HL-60/S4 (cell line): ENCODE measurements around the gene PRSS50.

Source experiments
- in situ Hi-C: fragments of 300-500 bp; cut with MboI; formaldehyde crosslinking; loops from 2 replicates; pipeline ENCODE4 v1.14.3; 2022; ENCODE audit warnings: low sequenced_read_pairs

The PRSS50 gene

GRCh38 chr3:46725621-46726314 lies 8.1 kb upstream of the PRSS50 start:
- in situ Hi-C loops = no loop called here

- in situ Hi-C loops = loop anchor here (25.0 kb wide), 2 partner anchors 163 to 638 kb away; partner anchors contain the start of gene PTH1R
Observed at GRCh38 chr3:46724424-46724823, 6.8 kb upstream of the PRSS50 start.

GRCh38 chr3:46722443-46722842 lies 4.8 kb upstream of the PRSS50 start:
- in situ Hi-C loops = loop anchor here (25.0 kb wide), 2 partner anchors 165 to 640 kb away; partner anchors contain the start of gene PTH1R

GRCh38 chr3:46721009-46721408 lies 3.3 kb upstream of the PRSS50 start:
- in situ Hi-C loops = loop anchor here (25.0 kb wide), 2 partner anchors 166 to 641 kb away; partner anchors contain the start of gene PTH1R

GRCh38 chr3:46719735-46720271 lies 2.1 kb upstream of the PRSS50 start:
- in situ Hi-C loops = loop anchor here (25.0 kb wide), 2 partner anchors 167 to 642 kb away; partner anchors contain the start of gene PTH1R

- in situ Hi-C loops = loop anchor here (25.0 kb wide), 2 partner anchors 168 to 643 kb away; partner anchors contain the start of gene PTH1R
Observed at GRCh38 chr3:46719044-46719565, 1.4 kb upstream of the PRSS50 start.

GRCh38 chr3:46716461-46717441 lies 918 bp downstream of the PRSS50 start:
- in situ Hi-C loops = loop anchor here (25.0 kb wide), 2 partner anchors 171 to 646 kb away; partner anchors contain the start of gene PTH1R

GRCh38 chr3:46715507-46716175 lies 2.0 kb downstream of the PRSS50 start:
- in situ Hi-C loops = loop anchor here (25.0 kb wide), 2 partner anchors 172 to 647 kb away; partner anchors contain the start of gene PTH1R

GRCh38 chr3:46714728-46715506 lies 2.8 kb downstream of the PRSS50 start:
- in situ Hi-C loops = loop anchor here (25.0 kb wide), 2 partner anchors 172 to 647 kb away; partner anchors contain the start of gene PTH1R

GRCh38 chr3:46713898-46714552 lies 3.6 kb downstream of the PRSS50 start:
- in situ Hi-C loops = loop anchor here (25.0 kb wide), 2 partner anchors 173 to 648 kb away; partner anchors contain the start of gene PTH1R

GRCh38 chr3:46713050-46713897 lies 4.4 kb downstream of the PRSS50 start:
- in situ Hi-C loops = loop anchor here (25.0 kb wide), 2 partner anchors 174 to 649 kb away; partner anchors contain the start of gene PTH1R

- in situ Hi-C loops = loop anchor here (25.0 kb wide), 2 partner anchors 175 to 650 kb away; partner anchors contain the start of gene PTH1R
Observed at GRCh38 chr3:46712191-46713049, 5.2 kb downstream of the PRSS50 start.

GRCh38 chr3:46711760-46712159 lies 5.9 kb downstream of the PRSS50 start:
- in situ Hi-C loops = loop anchor here (25.0 kb wide), 2 partner anchors 176 to 651 kb away; partner anchors contain the start of gene PTH1R

GRCh38 chr3:46711305-46711704 lies 6.4 kb downstream of the PRSS50 start:
- in situ Hi-C loops = loop anchor here (25.0 kb wide), 2 partner anchors 176 to 651 kb away; partner anchors contain the start of gene PTH1R

GRCh38 chr3:46710671-46711295 lies 6.9 kb downstream of the PRSS50 start:
- in situ Hi-C loops = loop anchor here (25.0 kb wide), 2 partner anchors 177 to 652 kb away; partner anchors contain the start of gene PTH1R

GRCh38 chr3:46710229-46710628 lies 7.4 kb downstream of the PRSS50 start:
- in situ Hi-C loops = loop anchor here (25.0 kb wide), 2 partner anchors 177 to 652 kb away; partner anchors contain the start of gene PTH1R
